Smooth muscle cell (in vitro differentiated cells): ENCODE measurements around the gene GLIPR1. TPM values are rescaled to one million over a fixed set of nuclear protein-coding genes. Genes with fewer than 3 reads are reported as not detected.

Experiments
- DNase-seq: peaks from one replicate; lab custom pipeline; 2025; ENCODE audit not compliant: unreplicated experiment; lab: John Stamatoyannopoulos, UW
- H2AFZ ChIP-seq: fragments of 200-600 bp; sonication (generic); 2 replicates; pipeline ENCODE4 v1.6.0; 2016; ENCODE audit warnings: antibody characterized with exemption, low read depth, mild to moderate bottlenecking
- H3F3A ChIP-seq: fragments of 200-600 bp; sonication (generic); 2 replicates; pipeline ENCODE4 v1.6.0; 2017; ENCODE audit warnings: antibody characterized with exemption, low read depth
- H3K27ac ChIP-seq: fragments of 200-600 bp; sonication (generic); 2 replicates; pipeline ENCODE4 v1.5.1; 2016; ENCODE audit warnings: low read depth, mild to moderate bottlenecking
- H3K27me3 ChIP-seq: fragments of 200-600 bp; sonication (generic); 2 replicates; pipeline ENCODE4 v1.6.1; 2016; ENCODE audit warnings: low read depth, mild to moderate bottlenecking
- H3K36me3 ChIP-seq: fragments of 200-600 bp; sonication (generic); 2 replicates; pipeline ENCODE4 v1.5.1; 2016; ENCODE audit warnings: low read depth
- H3K4me1 ChIP-seq: fragments of 200-600 bp; sonication (generic); 2 replicates; pipeline ENCODE4 v1.5.1; 2016; ENCODE audit warnings: low read depth
- H3K4me2 ChIP-seq: fragments of 200-600 bp; sonication (generic); 2 replicates; pipeline ENCODE4 v1.6.0; 2016; ENCODE audit warnings: mild to moderate bottlenecking
- H3K4me3 ChIP-seq: fragments of 200-600 bp; sonication (generic); 2 replicates; pipeline ENCODE4 v1.5.1; 2016; ENCODE audit warnings: mild to moderate bottlenecking
- H3K79me2 ChIP-seq: fragments of 200-600 bp; sonication (generic); 2 replicates; pipeline ENCODE4 v1.6.0; 2016; ENCODE audit warnings: low read depth, mild to moderate bottlenecking
- H3K9ac ChIP-seq: fragments of 200-600 bp; sonication (generic); 2 replicates; pipeline ENCODE4 v1.6.0; 2016; ENCODE audit warnings: low read depth
- H3K9me3 ChIP-seq: fragments of 200-600 bp; sonication (generic); replicated peaks from 2 replicates; pipeline ENCODE4 v1.5.1; 2016; ENCODE audit warnings: low read depth
- H4K20me1 ChIP-seq: fragments of 200-600 bp; sonication (generic); 2 replicates; pipeline ENCODE4 v1.6.0; 2016; ENCODE audit warnings: low read depth
- WGBS: methylation state at CpG from one replicate; pipeline ENCODE4 v1.1.7; 2016; ENCODE audit warnings: low lambda C conversion rate; 5-methylcytosine and 5-hydroxymethylcytosine counted together
- polyA plus RNA-seq: library from polyadenylated mRNA; unstranded; fragments of >200 nt; fragmentation: Nextera tagmentation; extraction: Ambion mirVana; gene quantifications from 2 replicates; pipeline ENCODE4 v1.2.1, GENCODE V29; 2016
- total RNA-seq: library from RNA; depleted of rRNA; stranded (reverse); fragments of >200 nt; gene quantifications from 2 replicates; pipeline ENCODE4 v1.2.3, GENCODE V29; 2014
- TF ChIP-seq, protein P1 (sequence below): fragments of 200-600 bp; sonication (generic); IDR thresholded peaks from 2 replicates; pipeline ENCODE4 v1.5.1; 2017; ENCODE audit warnings: borderline replicate concordance, mild to moderate bottlenecking, antibody characterized with exemption; ENCODE audit not compliant: insufficient read depth, poor library complexity, severe bottlenecking

Gene GLIPR1
- total and polyA plus RNA-seq, 2 experiments from 2014 or later, result 199 to 200 TPM

DNA sequence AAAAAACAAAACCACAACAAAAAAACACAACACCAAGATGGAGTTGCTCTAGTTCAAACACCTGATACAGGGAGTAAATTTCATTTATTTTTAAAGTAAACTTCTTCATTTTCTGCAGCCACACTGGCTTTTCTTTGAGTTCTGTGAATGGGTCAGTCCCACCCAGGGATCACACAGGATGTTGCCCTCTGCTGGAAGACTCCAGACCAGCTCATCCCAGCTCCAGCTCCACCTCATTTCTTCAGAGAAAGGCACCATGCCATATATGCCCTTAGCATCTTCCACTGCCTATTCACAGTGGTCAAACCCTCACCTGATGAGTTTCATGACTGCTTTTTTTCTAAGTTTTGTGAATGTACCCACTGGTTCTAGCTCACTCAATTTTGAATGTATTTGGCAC, 8.0 kb downstream of the GLIPR1 start:
- Histone ChIP-seq H3K9ac (no peak overlapping the region), H3K36me3 (peaks cover 8% of the 10 kb centered on the region), H3K4me3 (no peak overlapping the region), H3K27ac (no peak overlapping the region), H2AFZ (no peak overlapping the region), H3K9me3 (no peaks in the 10 kb centered on the region), H3K4me1 (peaks cover 20% of the 10 kb centered on the region), H3K27me3 (no peaks in the 10 kb centered on the region), H4K20me1 (peaks cover 17% of the 10 kb centered on the region), H3F3A (peaks cover 10% of the 10 kb centered on the region), H3K4me2 (peak overlapping the region; percentile 22), H3K79me2 (peaks cover 45% of the 10 kb centered on the region)
- no peak for DNase-seq
- TF ChIP-seq, protein P1, sequence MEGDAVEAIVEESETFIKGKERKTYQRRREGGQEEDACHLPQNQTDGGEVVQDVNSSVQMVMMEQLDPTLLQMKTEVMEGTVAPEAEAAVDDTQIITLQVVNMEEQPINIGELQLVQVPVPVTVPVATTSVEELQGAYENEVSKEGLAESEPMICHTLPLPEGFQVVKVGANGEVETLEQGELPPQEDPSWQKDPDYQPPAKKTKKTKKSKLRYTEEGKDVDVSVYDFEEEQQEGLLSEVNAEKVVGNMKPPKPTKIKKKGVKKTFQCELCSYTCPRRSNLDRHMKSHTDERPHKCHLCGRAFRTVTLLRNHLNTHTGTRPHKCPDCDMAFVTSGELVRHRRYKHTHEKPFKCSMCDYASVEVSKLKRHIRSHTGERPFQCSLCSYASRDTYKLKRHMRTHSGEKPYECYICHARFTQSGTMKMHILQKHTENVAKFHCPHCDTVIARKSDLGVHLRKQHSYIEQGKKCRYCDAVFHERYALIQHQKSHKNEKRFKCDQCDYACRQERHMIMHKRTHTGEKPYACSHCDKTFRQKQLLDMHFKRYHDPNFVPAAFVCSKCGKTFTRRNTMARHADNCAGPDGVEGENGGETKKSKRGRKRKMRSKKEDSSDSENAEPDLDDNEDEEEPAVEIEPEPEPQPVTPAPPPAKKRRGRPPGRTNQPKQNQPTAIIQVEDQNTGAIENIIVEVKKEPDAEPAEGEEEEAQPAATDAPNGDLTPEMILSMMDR, result peak; percentile 38

DNA sequence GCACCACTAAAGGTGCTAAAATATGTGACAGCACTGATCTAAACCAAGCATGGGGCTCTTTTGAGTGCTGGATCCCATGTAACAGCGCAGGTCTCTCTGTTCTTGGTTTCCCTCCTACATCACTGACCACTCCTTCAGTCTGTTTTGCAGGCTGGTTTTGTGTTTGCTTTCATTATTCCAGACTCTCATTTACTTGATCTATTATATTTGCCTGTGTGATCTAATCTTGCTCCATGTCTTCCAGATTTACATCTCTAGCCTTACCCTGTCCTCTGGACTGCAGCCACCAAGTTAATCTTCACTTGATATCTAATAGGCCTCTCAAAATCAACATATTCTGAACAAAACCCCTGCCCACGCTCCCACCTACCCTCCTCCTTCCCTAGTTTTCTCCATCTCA, 8.6 kb downstream of the GLIPR1 start:
- Histone ChIP-seq H3K4me2 (peak overlapping the region; percentile 22), H3K27me3 (no peaks in the 10 kb centered on the region), H4K20me1 (peaks cover 17% of the 10 kb centered on the region), H3K9me3 (no peaks in the 10 kb centered on the region), H3K79me2 (peaks cover 42% of the 10 kb centered on the region), H3K27ac (peak overlapping the region; percentile 30), H3F3A (peaks cover 8% of the 10 kb centered on the region), H2AFZ (no peak overlapping the region), H3K9ac (no peak overlapping the region), H3K4me1 (peaks cover 16% of the 10 kb centered on the region), H3K4me3 (no peak overlapping the region), H3K36me3 (peaks cover 8% of the 10 kb centered on the region)
- TF ChIP-seq, protein P1, result no peak
- no peak for DNase-seq
- WGBS, result 95% methylated on average over 2 of the region's 2 CpGs

DNA sequence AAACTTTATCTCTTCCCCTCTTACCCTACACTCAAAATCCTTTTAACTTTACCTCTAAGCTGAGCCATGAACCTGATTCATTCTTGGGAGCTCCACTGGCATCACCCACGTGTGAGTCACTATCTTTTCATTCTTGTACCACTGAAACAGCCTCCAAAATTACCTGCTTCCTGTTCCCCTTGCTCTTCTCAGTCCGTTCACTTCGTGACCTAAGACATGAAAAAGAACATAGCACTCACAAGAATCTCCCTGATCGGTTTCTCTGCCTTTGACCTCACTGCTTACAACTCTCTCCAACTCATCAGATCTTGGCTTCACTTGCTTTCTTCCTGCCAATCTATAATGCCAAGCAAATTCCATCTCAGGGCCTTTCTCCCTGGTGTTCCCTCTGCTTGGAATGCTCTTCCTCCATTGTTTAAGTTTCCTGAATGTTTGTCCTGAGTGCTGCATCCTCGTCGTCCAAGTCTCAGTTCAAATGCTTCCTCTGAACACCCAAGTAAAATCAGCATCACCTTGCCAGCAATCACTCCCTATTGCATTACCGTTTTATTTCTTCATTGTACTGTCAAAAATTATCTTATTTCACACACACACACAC, 9.2 kb downstream of the GLIPR1 start:
- H3K9ac ChIP-seq, result no peak overlapping the region
- no peaks in the 10 kb centered on the region for H3K9me3 ChIP-seq
- H3K4me3 ChIP-seq, result no peak overlapping the region
- peak overlapping the region; percentile 30 for H3K27ac ChIP-seq
- peaks cover 5% of the 10 kb centered on the region for H3F3A ChIP-seq
- H3K79me2 ChIP-seq, result peaks cover 36% of the 10 kb centered on the region
- peaks cover 10% of the 10 kb centered on the region for H3K4me1 ChIP-seq
- no peak for DNase-seq
- H3K27me3 ChIP-seq, result no peaks in the 10 kb centered on the region
- WGBS, result 73% methylated on average over 7 of the region's 7 CpGs
- H3K4me2 ChIP-seq, result no peak overlapping the region
- peaks cover 16% of the 10 kb centered on the region for H4K20me1 ChIP-seq
- TF ChIP-seq, protein P1, result no peak
- H2AFZ ChIP-seq, result no peak overlapping the region
- peaks cover 10% of the 10 kb centered on the region for H3K36me3 ChIP-seq

DNA sequence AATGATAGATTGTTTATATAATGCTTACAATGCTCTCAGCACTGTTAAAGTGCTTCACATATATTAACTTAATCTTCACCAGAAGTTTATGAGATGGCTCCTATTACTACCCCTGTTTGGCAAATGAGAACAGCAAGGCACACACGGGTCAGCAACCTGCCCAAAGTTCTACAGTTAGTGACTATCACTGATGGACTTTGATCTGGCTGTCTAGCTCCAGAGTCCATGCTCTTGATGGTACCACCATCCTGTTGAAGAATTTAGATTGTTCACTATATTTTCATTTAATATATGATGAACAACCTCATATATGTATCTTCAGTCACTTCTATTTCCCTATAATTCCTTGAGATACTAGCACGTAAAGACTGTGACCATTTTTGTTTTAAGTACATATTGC, 10.6 kb downstream of the GLIPR1 start:
- no peak overlapping the region for H3K27ac ChIP-seq
- H3K4me2 ChIP-seq, result no peak overlapping the region
- TF ChIP-seq, protein P1, result no peak
- H3K4me1 ChIP-seq, result peaks cover 5% of the 10 kb centered on the region
- H4K20me1 ChIP-seq, result peaks cover 7% of the 10 kb centered on the region
- no peak overlapping the region for H3K9ac ChIP-seq
- no peak overlapping the region for H2AFZ ChIP-seq
- H3K4me3 ChIP-seq, result no peak overlapping the region
- peaks cover 24% of the 10 kb centered on the region for H3K79me2 ChIP-seq
- H3F3A ChIP-seq, result peaks cover 5% of the 10 kb centered on the region
- H3K9me3 ChIP-seq, result no peaks in the 10 kb centered on the region
- no peaks in the 10 kb centered on the region for H3K27me3 ChIP-seq
- DNase-seq, result no peak
- peaks cover 19% of the 10 kb centered on the region for H3K36me3 ChIP-seq
- 95% methylated on average over 2 of the region's 2 CpGs for WGBS
